DMS53 (cell line): ENCODE results near the gene HAPLN2.
"Not testable (repeated sequence)": the region's sequence is repeated elsewhere in the genome, so short reads cannot be mapped to it uniquely, and the experiment has no call there.

Experiments
- DNase-seq: peaks from one replicate; lab custom pipeline; 2025; lab: John Stamatoyannopoulos, UW

HAPLN2 gene

GRCh38 chr1:156622581-156623297 lies 3.5 kb downstream of the HAPLN2 start:
- no peak for DNase-seq

GRCh38 chr1:156623946-156624813 lies 5.0 kb downstream of the HAPLN2 start:
- DNase-seq, result peak; percentile 84

DNA sequence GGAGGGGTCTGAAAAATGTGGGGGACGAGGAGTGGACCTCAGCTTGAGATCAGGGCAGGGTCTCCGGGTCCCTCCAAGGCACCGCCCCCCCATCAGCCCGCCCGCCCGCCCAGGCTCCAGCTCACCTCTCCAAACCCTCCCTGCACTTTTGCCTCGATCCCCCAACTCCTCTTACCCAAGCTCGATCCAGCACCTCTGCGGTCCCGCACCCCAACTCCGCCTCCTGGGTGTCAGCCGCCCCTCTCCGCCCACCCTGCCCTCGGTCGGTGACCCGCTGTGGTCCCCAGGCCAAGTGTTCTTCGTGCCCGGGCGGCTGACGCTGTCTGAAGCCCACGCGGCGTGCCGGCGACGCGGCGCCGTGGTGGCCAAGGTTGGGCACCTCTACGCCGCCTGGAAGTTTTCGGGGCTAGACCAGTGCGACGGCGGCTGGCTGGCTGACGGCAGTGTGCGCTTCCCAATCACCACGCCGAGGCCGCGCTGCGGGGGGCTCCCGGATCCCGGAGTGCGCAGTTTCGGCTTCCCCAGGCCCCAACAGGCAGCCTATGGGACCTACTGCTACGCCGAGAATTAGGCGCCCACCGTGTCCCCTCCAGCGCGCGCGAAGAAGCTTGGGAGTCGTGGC lies 5.7 kb downstream of the HAPLN2 start:
- peak; percentile 41 for DNase-seq

DNA sequence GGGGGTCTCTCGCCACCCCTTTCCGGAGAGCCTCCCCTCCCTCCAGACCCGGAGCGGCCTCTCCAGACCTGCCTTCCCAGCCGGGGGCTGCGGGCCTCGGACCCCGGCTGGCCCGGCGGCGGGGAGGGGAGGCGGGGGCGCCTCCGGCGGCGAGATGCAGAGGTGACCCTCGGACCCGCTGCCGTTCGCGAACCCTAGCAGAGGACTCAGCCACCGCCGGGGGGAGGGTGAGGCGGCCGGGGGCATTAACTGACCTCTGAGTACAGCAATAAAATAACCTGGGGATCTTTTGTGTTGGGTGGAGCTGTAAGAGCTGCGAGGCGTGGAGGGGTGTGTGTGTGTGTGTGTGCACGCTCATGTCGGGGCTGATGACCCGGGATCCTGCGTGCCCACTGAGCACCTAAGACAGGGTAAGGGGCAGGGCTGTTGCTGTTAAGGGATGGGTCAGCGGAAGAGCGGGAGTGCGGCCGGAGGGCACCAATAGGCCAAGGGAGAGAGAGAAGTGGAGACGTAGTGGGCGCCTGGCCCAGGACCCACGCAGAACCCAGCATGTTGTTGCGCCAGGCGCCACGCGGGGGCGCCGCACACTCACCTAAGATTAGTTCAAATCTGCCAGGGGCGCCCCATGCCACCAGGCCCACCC lies 6.3 kb downstream of the HAPLN2 start:
- DNase-seq, result peak; percentile 72

GRCh38 chr1:156626079-156626438 lies 6.8 kb downstream of the HAPLN2 start:
- no peak for DNase-seq

DNA sequence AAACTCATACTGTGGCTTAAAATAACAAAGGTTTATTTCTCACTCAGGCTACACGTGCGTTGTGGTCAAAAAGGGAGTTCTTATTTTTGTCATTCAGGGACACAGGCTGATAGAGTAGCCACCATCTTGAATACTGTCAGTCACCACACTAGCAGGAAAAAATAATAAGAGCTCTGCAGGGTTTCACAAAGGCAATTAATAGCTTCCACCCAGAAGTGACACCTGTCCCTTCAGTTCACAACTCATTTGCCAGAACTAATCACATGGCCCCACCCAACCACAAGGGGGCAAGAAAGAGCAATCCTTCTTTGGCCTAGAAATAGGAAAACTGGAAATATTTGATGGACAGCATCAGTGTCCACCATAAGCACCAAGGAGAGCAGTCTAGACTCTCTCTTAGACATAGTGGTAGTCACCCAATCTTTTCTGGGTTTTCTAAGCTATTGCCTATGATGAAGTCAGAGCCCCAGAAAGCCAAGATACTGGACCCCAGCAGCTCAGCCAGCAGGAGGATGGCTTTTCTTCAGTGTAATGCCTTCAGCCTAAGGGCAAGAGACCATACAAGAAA lies 8.2 kb downstream of the HAPLN2 start:
- peak; percentile 87 for DNase-seq

DNA sequence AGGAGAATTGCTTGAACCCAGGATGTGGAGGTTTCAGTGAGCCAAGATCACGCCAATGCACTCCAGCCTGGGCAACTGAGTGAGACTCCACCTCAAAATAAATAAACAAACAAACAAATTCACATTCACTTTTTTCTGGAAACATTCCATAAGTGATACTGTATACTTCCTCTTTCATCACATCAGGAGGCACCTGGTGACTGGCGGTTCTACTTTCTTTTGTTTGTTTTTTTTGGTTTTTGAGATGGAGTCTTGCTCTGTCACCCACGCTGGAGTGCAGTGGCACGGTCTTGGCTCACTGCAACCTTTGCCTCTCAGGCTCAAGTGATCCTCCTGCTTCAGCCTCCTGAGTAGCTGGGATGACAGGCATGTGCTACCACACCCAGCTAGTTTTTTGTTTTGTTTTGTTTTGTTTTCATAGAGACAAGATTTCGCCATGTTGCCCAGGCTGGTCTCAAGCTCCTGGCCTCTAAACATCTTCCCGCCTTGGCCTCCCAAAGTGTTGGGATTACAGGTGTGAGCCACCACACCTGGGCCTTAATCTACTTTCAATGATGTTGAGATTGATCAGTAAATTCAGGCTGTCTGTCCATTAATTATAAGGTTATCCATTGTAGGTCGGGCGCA lies 10.7 kb downstream of the HAPLN2 start:
- no peak for DNase-seq

- not testable (repeated sequence) for DNase-seq
Measured at GRCh38 chr1:156631152-156631551, 11.9 kb downstream of the HAPLN2 start.

DNA sequence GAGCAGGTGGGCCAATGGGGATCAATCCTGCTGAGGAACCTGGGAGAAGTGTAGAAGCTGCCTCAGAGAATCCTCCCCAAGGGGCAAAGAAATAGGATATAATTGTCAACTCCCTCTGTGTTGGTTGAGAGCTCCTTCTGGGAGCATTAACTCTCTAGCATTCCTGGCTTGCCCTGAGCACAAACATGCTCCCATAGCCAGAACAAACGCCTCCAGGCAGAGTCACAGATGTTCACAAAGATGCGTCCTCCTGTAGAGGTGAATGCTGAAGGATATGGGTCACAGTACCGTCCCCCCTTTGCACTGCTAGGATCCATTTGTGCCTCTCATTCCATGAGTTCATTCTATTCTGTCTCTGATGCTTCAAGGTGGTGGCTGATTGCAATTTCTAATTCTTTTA lies 13.1 kb downstream of the HAPLN2 start:
- DNase-seq, result no peak

DNA sequence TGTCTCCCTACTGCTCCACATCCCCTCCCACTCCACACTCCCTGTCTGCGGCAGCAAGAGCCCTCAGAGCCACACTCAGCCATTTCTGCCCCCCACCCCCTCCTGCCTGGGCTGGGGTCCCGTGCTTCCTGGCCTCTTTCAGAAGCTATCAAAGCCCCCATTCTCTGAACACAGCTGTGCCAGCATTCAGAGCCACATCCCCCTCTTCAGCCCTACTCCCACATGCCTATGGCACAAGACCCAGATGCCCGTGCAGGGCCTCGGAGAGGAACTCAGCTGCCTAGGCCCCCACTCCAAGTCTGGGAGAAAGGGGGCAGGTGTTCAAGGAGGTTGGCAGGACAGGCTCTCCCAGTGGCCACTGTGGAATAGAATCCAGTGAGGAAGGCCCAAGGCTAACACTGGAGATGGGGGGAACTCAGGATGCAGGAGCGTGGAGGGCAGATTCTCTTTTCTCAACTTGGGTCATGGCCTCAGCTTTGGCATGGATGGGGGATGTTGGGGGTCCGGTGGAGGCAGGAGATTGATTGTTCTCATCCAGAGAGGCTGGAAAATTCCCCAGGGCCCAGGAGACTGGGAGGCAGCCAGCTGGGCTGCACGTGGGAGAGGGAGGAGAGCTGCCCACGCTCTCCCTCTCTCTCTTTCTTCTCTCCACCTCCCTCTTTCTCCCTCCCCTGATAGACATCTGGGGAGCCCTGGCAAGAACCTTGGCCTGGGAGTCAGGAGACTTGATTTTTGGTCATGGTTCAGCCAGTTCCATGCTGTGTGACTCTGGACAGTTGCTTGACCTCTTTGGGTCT lies 19.2 kb downstream of the HAPLN2 start:
- no peak for DNase-seq

- peak; percentile 43 for DNase-seq
Measured at GRCh38 chr1:156639601-156640101, 20.4 kb downstream of the HAPLN2 start.

DNA sequence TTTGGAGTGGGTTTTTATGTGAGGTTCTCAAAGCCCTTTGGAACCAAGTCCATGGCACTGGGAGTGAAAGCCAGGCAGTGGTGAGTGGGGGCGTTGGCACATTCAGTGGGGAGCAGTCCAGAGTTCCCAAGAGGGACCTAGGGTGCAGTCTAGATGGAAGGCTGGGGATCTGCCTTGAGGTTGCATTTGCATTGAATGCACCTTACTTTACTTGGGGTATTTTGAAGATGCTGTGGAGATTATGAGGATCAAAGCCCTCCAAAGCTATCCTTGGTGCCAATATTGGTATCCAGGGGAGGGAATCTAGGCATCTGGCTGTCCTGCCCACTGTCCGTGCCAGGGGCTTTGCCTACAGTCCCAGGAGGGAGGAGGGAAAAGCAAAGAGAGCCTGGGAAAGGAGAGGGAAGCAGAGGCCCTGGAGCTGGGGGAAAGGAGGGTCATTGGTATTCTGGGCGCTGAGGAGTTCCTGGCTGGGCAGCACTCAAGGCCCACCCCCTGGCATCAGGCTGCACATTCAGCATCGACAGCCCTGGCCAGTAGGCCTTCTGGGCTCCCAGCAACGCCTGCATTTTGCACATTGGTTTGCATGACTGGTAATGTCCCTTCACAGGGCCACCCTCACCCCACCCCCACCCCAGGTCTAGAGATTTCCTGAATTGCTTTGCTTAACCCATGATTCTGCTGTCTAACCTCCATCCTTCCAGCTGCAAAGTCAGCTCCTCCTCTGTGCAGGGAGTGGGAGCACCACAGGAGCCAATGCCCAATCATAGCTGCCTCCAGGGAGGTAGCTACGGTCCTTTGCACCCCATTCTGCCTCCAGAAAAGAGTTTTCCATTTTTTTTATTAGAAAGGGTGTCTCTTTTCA lies 21.9 kb downstream of the HAPLN2 start:
- DNase-seq, result peak; percentile 51

DNA sequence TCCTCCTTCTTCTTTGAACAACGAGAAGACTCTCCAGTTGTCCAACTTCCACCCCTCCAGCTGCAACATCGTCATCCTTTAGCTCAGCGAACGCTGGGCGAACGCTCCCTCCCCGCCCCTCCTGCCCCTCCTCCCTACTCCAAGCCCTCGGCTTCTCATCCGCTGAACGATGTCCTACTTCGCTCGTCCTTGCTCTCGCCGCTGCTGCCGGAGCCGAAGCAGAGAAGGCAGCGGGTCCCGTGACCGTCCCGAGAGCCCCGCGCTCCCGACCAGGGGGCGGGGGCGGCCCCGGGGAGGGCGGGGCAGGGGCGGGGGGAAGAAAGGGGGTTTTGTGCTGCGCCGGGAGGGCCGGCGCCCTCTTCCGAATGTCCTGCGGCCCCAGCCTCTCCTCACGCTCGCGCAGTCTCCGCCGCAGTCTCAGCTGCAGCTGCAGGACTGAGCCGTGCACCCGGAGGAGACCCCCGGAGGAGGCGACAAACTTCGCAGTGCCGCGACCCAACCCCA lies 22.6 kb downstream of the HAPLN2 start, which contains the start of gene BCAN:
TSS of gene BCAN (plus strand) at position 357 of the 504 bp plus-strand sequence. CDS start 3,938 bp downstream, outside the sequence.
- DNase-seq, result peak; percentile 81

GRCh38 chr1:156642265-156643048 lies 23.2 kb downstream of the HAPLN2 start:
- DNase-seq, result peak; percentile 48

DNA sequence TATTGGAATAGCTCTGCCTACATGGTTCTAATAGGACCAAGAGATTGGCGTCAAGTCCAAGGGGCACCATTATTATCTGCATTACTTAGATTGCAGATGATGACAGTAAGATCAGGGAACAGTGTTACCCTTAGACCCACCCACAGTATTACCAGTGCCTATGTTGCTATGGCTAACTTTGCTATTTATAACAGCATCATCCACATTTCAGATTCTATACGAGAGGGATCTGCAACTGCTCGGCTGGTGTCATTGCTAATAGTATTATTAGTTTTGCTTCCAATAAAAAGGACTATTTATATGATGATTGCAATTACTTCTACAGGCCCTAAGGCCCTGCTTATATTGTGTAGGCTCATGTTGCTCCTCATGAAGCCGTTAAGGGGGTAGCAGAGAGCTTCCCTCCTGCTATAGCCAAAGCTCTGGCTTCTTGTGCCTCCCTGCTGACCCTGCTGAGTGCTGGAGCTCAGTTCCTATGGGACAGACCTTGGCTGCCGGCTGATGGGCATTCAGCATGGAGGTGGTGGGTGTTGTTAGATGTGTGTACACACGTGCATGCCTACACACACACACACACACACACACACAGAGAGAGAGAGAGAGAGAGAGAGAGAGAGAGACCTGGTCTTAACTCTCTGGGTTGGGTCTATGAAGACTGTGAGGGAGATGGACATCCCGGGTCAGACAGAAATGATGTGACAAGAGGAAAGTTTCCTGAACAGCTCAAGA lies 24.0 kb downstream of the HAPLN2 start:
- peak; percentile 42 for DNase-seq

- DNase-seq, result peak; percentile 36
Measured at GRCh38 chr1:156643778-156644092, 24.5 kb downstream of the HAPLN2 start.

DNA sequence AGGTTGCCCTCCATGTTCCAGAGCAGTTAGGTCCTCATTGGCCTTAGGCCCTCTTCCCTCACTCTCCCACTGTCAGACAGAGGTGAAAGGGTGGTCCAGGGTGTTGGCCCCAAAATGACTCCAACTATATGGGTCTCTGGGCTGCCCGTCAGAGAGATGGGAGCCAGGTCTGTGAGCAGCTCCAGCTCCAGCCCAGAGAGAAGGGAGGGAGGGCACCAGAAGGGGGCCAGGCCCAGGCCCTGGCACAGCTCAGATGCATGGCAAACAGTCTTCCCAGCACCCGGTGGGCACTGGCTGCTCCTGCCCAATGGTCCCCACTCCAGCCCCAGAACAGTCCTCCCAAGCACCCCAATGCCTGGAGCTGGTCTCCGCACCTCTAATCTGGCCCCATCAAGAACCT lies 24.9 kb downstream of the HAPLN2 start:
- DNase-seq, result no peak

DNA sequence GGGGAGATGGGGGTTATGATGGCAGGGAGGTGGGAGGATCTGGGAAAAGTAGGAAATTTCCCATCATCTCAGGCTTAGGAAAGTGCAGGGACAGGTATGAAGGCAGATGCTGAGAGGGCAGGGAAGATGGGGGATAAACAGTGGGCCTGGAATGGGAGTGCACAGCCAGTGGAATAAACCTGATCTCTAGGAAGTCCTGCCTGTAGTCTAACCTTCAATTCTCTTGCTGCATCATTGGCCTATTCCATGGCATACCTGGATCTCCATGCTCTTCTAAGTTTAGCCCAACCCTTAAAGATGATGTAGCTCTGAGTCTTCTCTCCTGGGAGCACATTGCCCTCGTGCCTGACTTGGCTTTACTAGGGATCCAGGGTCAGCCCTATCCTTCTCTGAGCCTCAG lies 25.4 kb downstream of the HAPLN2 start:
- no peak for DNase-seq
